Measurements from ENCODE around the gene ITPA. TPM values are rescaled to one million over a fixed set of nuclear protein-coding genes. Genes with fewer than 3 reads are reported as not detected.

Gene ITPA
- total RNA-seq, 1 experiment from 2014 or later = 104 TPM

- Mint-ChIP-seq H3K4me1 (peaks cover 42% of the 10 kb centered on the region), H3K36me3 (no peaks in the 10 kb centered on the region), H3K4me3 (peak overlapping the region; percentile 75), H3K27me3 (ENCODE audit: low read depth) (peaks cover 7% of the 10 kb centered on the region; the same call in 1 of the 2 replicates), H3K27ac (0 out of 2 replicates have a peak overlapping the region, but pooled peaks have one; percentile 19), H3K9me3 (no peaks in the 10 kb centered on the region)
- DNase-seq (ENCODE audit: low spot score) = no peak
- ATAC-seq = no peak
- ChIA-PET POLR2A (interaction anchor here (1.1 kb wide), 1 partner anchor 11 kb away, joined by 3 read pairs; no protein-coding TSS in a partner anchor), CTCF (interaction anchor here (0.9 to 1.1 kb wide), 4 partner anchors 12 to 119 kb away, joined by 3 read pairs; partner anchors contain the start of genes FASTKD5 and UBOX5)
- TF ChIP-seq NR3C1 (CRISPR knock-in tag; conservative IDR thresholded peaks at IDR 0.05; ENCODE audit: low read depth) (no peak), IRF2 (CRISPR knock-in tag; IDR thresholded peaks at IDR 0.05; ENCODE audit: borderline replicate concordance, low read depth) (no peak)
- TF ChIP-seq, protein P1, sequence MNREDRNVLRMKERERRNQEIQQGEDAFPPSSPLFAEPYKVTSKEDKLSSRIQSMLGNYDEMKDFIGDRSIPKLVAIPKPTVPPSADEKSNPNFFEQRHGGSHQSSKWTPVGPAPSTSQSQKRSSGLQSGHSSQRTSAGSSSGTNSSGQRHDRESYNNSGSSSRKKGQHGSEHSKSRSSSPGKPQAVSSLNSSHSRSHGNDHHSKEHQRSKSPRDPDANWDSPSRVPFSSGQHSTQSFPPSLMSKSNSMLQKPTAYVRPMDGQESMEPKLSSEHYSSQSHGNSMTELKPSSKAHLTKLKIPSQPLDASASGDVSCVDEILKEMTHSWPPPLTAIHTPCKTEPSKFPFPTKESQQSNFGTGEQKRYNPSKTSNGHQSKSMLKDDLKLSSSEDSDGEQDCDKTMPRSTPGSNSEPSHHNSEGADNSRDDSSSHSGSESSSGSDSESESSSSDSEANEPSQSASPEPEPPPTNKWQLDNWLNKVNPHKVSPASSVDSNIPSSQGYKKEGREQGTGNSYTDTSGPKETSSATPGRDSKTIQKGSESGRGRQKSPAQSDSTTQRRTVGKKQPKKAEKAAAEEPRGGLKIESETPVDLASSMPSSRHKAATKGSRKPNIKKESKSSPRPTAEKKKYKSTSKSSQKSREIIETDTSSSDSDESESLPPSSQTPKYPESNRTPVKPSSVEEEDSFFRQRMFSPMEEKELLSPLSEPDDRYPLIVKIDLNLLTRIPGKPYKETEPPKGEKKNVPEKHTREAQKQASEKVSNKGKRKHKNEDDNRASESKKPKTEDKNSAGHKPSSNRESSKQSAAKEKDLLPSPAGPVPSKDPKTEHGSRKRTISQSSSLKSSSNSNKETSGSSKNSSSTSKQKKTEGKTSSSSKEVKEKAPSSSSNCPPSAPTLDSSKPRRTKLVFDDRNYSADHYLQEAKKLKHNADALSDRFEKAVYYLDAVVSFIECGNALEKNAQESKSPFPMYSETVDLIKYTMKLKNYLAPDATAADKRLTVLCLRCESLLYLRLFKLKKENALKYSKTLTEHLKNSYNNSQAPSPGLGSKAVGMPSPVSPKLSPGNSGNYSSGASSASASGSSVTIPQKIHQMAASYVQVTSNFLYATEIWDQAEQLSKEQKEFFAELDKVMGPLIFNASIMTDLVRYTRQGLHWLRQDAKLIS (CRISPR knock-in tag; IDR thresholded peaks at IDR 0.05; ENCODE audit: borderline replicate concordance) = no peak
These were observed 37.0 kb upstream of the ITPA start for GRCh38 chr20:3172126-3172932.

DNA sequence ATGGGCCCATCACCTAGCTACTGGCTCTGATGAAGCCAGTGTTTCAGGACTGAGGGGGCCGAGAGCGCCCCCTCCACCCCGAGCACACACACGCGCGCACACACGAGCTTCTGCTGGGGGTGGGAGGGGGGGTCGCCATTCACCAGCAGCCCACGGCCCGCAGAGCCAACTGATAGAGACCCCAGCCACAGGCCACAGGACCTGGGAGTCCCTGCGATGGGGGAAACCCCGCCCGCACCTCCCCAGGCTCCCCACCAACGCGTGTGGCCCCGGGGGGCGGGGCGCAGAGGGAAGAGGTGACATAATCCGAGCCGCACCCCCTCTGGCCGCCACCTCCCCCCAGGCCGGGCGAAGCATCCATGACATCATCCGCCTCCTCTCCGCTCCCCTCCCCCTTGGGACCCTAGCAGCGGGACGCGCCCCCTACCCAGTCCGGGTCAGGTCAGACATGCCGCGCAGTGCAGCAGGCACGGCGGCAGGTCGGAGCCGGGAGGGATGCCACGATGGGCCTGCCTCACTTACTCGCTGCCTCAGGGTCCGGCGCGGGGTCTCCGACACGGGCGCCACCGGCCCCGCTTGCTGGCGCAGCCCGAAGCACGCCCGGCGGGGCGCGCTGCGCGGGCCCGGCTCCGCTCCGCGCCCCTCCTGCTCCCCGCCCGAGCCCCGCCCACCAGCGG is 36.2 kb upstream of the ITPA start, which contains the start of gene LZTS3:
LZTS3 (minus strand) TSS at position 617 of the 677 bp plus-strand sequence. CDS start 6,386 bp downstream, outside the sequence.
- H3K36me3 Mint-ChIP-seq = no peaks in the 10 kb centered on the region
- peak; percentile 73 for ATAC-seq
- peak; percentile 88 for DNase-seq (ENCODE audit: low spot score)
- peak within 1 kb of the TSS; percentile 83 for H3K4me3 Mint-ChIP-seq
- ChIA-PET POLR2A (interaction anchor here (1.0 to 1.1 kb wide), 3 partner anchors 12 to 67 kb away, joined by 3 to 7 read pairs (median 3); partner anchors contain the start of genes FASTKD5 and UBOX5), CTCF (interaction anchor here (0.9 to 1.1 kb wide), 4 partner anchors 13 to 119 kb away, joined by 3 read pairs; partner anchors contain the start of genes FASTKD5 and UBOX5)
- H3K27ac Mint-ChIP-seq = peak within 1 kb of the TSS; percentile 46
- peaks cover 7% of the 10 kb centered on the region; the same call in 1 of the 2 replicates for H3K27me3 Mint-ChIP-seq (ENCODE audit: low read depth)
- peaks cover 42% of the 10 kb centered on the region for H3K4me1 Mint-ChIP-seq
- no peaks in the 10 kb centered on the region for H3K9me3 Mint-ChIP-seq
- TF ChIP-seq ZNF219 (CRISPR knock-in tag; IDR thresholded peaks at IDR 0.05; ENCODE audit: borderline replicate concordance) (no peak), ZSCAN18 (CRISPR knock-in tag; IDR thresholded peaks at IDR 0.05) (no peak), ATF3 (CRISPR knock-in tag; conservative IDR thresholded peaks at IDR 0.05) (peak; percentile 70; the same call in 1 of the 2 replicates), IRF2 (CRISPR knock-in tag; IDR thresholded peaks at IDR 0.05; ENCODE audit: borderline replicate concordance, low read depth) (no peak), SMAD4 (CRISPR knock-in tag; IDR thresholded peaks at IDR 0.05) (no peak), GTF2I (CRISPR knock-in tag; conservative IDR thresholded peaks at IDR 0.05) (no peak), NFYB (CRISPR knock-in tag; conservative IDR thresholded peaks at IDR 0.05; ENCODE audit: low read depth) (no peak), GABPB1 (CRISPR knock-in tag; IDR thresholded peaks at IDR 0.05) (peak; percentile 83), ATF6 (CRISPR knock-in tag; IDR thresholded peaks at IDR 0.05) (no peak), FOXJ3 (CRISPR knock-in tag; IDR thresholded peaks at IDR 0.05; ENCODE audit: borderline replicate concordance) (no peak), NFATC4 (CRISPR knock-in tag; IDR thresholded peaks at IDR 0.05) (no peak), PRRX2 (CRISPR knock-in tag; IDR thresholded peaks at IDR 0.05) (no peak), RELA (CRISPR knock-in tag; IDR thresholded peaks at IDR 0.05; ENCODE audit: borderline replicate concordance) (no peak), ZBTB21 (CRISPR knock-in tag; IDR thresholded peaks at IDR 0.05; ENCODE audit: borderline replicate concordance) (no peak; the same call in 1 of the 2 replicates), NR3C1 (CRISPR knock-in tag; conservative IDR thresholded peaks at IDR 0.05; ENCODE audit: low read depth) (no peak)
- TF ChIP-seq, protein P2, sequence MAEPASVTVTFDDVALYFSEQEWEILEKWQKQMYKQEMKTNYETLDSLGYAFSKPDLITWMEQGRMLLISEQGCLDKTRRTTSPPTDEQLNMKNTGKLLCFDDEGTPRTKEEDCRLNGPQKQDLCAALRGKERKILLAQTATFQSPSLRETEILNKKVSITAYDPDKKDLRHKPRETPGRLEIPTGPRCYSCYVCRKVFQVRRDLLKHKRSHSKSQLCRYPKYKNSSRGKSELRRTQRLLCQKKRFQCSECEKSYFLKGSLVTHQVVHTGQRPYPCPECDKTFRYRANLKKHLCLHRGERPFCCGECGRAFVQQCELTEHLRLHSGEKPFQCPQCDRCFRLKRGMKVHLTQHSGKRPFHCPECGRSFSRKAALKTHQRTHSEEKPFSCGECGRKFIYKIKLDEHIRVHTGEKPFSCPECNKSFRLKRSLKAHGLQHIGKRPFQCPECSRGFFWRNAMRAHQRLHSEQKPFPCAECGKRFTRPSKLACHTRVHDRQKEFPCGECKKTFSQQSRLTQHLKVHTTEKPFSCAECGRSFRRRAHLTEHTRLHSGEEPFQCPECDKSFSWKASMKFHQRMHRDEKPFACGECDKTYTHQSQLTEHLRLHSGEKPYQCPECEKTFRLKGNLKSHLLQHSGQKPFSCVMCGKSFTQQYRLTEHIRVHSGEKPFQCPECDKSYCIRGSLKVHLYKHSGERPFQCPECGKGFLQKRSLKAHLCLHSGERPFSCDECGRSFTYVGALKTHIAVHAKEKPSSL (CRISPR knock-in tag; conservative IDR thresholded peaks at IDR 0.05) = no peak
- TF ChIP-seq, protein P3, sequence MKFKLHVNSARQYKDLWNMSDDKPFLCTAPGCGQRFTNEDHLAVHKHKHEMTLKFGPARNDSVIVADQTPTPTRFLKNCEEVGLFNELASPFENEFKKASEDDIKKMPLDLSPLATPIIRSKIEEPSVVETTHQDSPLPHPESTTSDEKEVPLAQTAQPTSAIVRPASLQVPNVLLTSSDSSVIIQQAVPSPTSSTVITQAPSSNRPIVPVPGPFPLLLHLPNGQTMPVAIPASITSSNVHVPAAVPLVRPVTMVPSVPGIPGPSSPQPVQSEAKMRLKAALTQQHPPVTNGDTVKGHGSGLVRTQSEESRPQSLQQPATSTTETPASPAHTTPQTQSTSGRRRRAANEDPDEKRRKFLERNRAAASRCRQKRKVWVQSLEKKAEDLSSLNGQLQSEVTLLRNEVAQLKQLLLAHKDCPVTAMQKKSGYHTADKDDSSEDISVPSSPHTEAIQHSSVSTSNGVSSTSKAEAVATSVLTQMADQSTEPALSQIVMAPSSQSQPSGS (CRISPR knock-in tag; IDR thresholded peaks at IDR 0.05; ENCODE audit: borderline replicate concordance, low read depth) = peak; percentile 43; the same call in 1 of the 2 replicates
